Tibial nerve (tissue), 4 donors: ENCODE results near the gene PLCG1. TPM values are rescaled to one million over a fixed set of nuclear protein-coding genes. Genes with fewer than 3 reads are reported as not detected.
A peak's percentile ranks its signal among the peaks of the same experiment; 100 is the strongest.
"Not testable (repeated sequence)": the region's sequence is repeated elsewhere in the genome, so short reads cannot be mapped to it uniquely, and the experiment has no call there.

Source experiments
- DNase-seq, 2 donors: peaks; one replicate each; pipeline ENCODE4 v3.0.0-alpha.2; 2019; ENCODE audit warnings: low spot score in 2 of 2
- H3K27ac ChIP-seq, 4 donors: fragments of 200-600 bp; sonication (generic) in 3 of 4; one replicate each; pipeline ENCODE4 v1.5.1; 2017 to 2019; ENCODE audit warnings: mild to moderate bottlenecking in 1 of 4
- H3K27me3 ChIP-seq, 2 donors: fragments of 200-600 bp; sonication (generic) in 1 of 2; one replicate each; pipeline versions ENCODE4 v1.5.1 to v1.6.0; 2017 to 2019
- H3K36me3 ChIP-seq, 3 donors: fragments of 200-600 bp; sonication (generic); one replicate each; pipeline ENCODE4 v1.5.1; 2018 to 2019
- H3K4me1 ChIP-seq, 4 donors: fragments of 200-600 bp; sonication (generic) in 3 of 4; one replicate each; pipeline ENCODE4 v1.5.1; 2017 to 2019
- H3K4me3 ChIP-seq, 4 donors: fragments of 200-600 bp; sonication (generic) in 3 of 4; one replicate each; pipeline ENCODE4 v1.5.1; 2017 to 2019; ENCODE audit warnings: mild to moderate bottlenecking in 1 of 4, moderate library complexity in 1 of 4
- H3K9me3 ChIP-seq, 4 donors: fragments of 200-600 bp; sonication (generic) in 3 of 4; one replicate each; pipeline ENCODE4 v1.5.1; 2017 to 2019
- CTCF ChIP-seq, 5 experiments: fragments of 200-600 bp in 3 of 5; fragments of 450-650 bp in 2 of 5; sonication (generic) in 3 of 5; IDR thresholded peaks; one replicate each; pipeline ENCODE4 v1.5.1; 2016 to 2019; ENCODE audit warnings: antibody characterized with exemption in 5 of 5, mild to moderate bottlenecking in 3 of 5, moderate library complexity in 2 of 5
- EP300 ChIP-seq, 2 donors: sonication (generic); formaldehyde crosslinking; IDR thresholded peaks; one replicate each; pipeline ENCODE4 v1.6.1; 2017; ENCODE audit warnings: antibody characterized with exemption in 2 of 2, mild to moderate bottlenecking in 1 of 2
- POLR2A ChIP-seq, 2 donors: fragments of 450-650 bp; IDR thresholded peaks; one replicate each; pipeline ENCODE4 v1.6.1; 2017; ENCODE audit warnings: antibody characterized with exemption in 2 of 2, mild to moderate bottlenecking in 2 of 2, moderate library complexity in 2 of 2
- WGBS, 2 donors: methylation state at CpG; one replicate each; pipeline ENCODE4 v1.1.5; 2018; 5-methylcytosine and 5-hydroxymethylcytosine counted together
- total RNA-seq, 4 donors: library from RNA; depleted of rRNA; stranded (reverse); fragments of >200 nt; gene quantifications; one replicate each; pipeline ENCODE4 v1.1.0, GENCODE V29; 2016

Gene PLCG1
- total RNA-seq, 4 donors from 2014 or later, result 127 to 165 (median 144) TPM

GRCh38 chr20:41131594-41132387 lies 5.6 kb upstream of the PLCG1 start:
- 81 to 88% methylated on average over 5 of the region's 5 CpGs for WGBS, 2 donors
- H3K27me3 ChIP-seq, result no peaks in the 10 kb centered on the region

GRCh38 chr20:41132388-41132775 lies 5.0 kb upstream of the PLCG1 start:
- not testable (repeated sequence) for H3K27me3 ChIP-seq, H3K4me3 ChIP-seq, H3K36me3 ChIP-seq, DNase-seq, H3K27ac ChIP-seq, H3K9me3 ChIP-seq
- 85% methylated on average over 9 of the region's 9 CpGs for WGBS, 2 donors
- H3K4me1 ChIP-seq, result peaks cover 0 to 17% (median 0%) of the 10 kb centered on the region in 4 donors

More at GRCh38 chr20:41131594-41132387, 5.6 kb upstream of the PLCG1 start:
- no peak for TF ChIP-seq CTCF (IDR thresholded peaks at IDR 0.05)
- TF ChIP-seq POLR2A (IDR thresholded peaks at IDR 0.05), result no peak
- no peak for TF ChIP-seq EP300 (IDR thresholded peaks at IDR 0.05)
- no peak for DNase-seq
- H3K4me3 ChIP-seq, result no peak overlapping the region
- peaks cover 0 to under 1% (median 0%) of the 10 kb centered on the region in 3 donors for H3K36me3 ChIP-seq
- peaks cover 0 to 19% (median 0%) of the 10 kb centered on the region in 4 donors for H3K4me1 ChIP-seq
- no peak overlapping the region for H3K27ac ChIP-seq
- no peaks in the 10 kb centered on the region for H3K9me3 ChIP-seq

GRCh38 chr20:41133709-41134361 lies 3.5 kb upstream of the PLCG1 start:
- WGBS, 2 donors, result 60 to 71% methylated on average over 7 of the region's 7 CpGs
- no peak for DNase-seq

GRCh38 chr20:41134362-41135186 lies 2.8 kb upstream of the PLCG1 start:
- Histone ChIP-seq H3K36me3 (no peaks in the 10 kb centered on the region), H3K4me3 (no peak overlapping the region), H3K27ac (no peak overlapping the region), H3K4me1 (peaks cover 0 to 32% (median 7%) of the 10 kb centered on the region in 4 donors), H3K27me3 (no peaks in the 10 kb centered on the region), H3K9me3 (no peaks in the 10 kb centered on the region)
- DNase-seq, result no peak
- TF ChIP-seq CTCF (IDR thresholded peaks at IDR 0.05) (no peak), POLR2A (IDR thresholded peaks at IDR 0.05) (no peak), EP300 (IDR thresholded peaks at IDR 0.05) (no peak)
- WGBS, 2 donors, result 89 to 91% methylated on average over 9 of the region's 9 CpGs

More at GRCh38 chr20:41133709-41134361, 3.5 kb upstream of the PLCG1 start:
- H3K4me3 ChIP-seq, result no peak overlapping the region
- TF ChIP-seq CTCF (IDR thresholded peaks at IDR 0.05), result no peak
- TF ChIP-seq POLR2A (IDR thresholded peaks at IDR 0.05), result no peak
- TF ChIP-seq EP300 (IDR thresholded peaks at IDR 0.05), result no peak
- no peaks in the 10 kb centered on the region for H3K9me3 ChIP-seq
- peaks cover 0 to 25% (median 3%) of the 10 kb centered on the region in 4 donors for H3K4me1 ChIP-seq
- no peaks in the 10 kb centered on the region for H3K36me3 ChIP-seq
- H3K27ac ChIP-seq, result no peak overlapping the region
- H3K27me3 ChIP-seq, result no peaks in the 10 kb centered on the region

- peak; percentile 17 to 61 (median 48) for TF ChIP-seq CTCF (IDR thresholded peaks at IDR 0.05)
- TF ChIP-seq POLR2A (IDR thresholded peaks at IDR 0.05), result no peak
- H3K36me3 ChIP-seq, result no peaks in the 10 kb centered on the region
- WGBS, 2 donors, result 52 to 65% methylated on average over 13 of the region's 13 CpGs
- H3K9me3 ChIP-seq, result no peaks in the 10 kb centered on the region
- H3K4me3 ChIP-seq, result no peak overlapping the region
- no peak for DNase-seq
- H3K27ac ChIP-seq, result no peak overlapping the region
- H3K4me1 ChIP-seq, result peaks cover 0 to 40% (median 14%) of the 10 kb centered on the region in 4 donors
- no peaks in the 10 kb centered on the region for H3K27me3 ChIP-seq
Observed at GRCh38 chr20:41135187-41135887, 2.0 kb upstream of the PLCG1 start.
